Stimulated activated memory B cell treated with anti-CD40 and anti-IgM and Interleukin-4, amounts not matched to agents 10 μg/mL and 1 μg/mL and 100 μg/mL, for 72 hours (primary cell): Measurements from ENCODE around the gene CERK.

Source experiments
- ATAC-seq: fragments of 150-1000 bp; cut with Tn5 transposase; 2 replicates; pipeline ENCODE4 v1.10.0; 2021
- H3K27ac Mint-ChIP-seq: one replicate; pipeline ENCODE4 v1.8.0; 2022; ENCODE audit warnings: mild to moderate bottlenecking, mixed read lengths
- H3K27me3 Mint-ChIP-seq: one replicate; pipeline ENCODE4 v1.8.0; 2022; ENCODE audit warnings: mixed read lengths
- H3K36me3 Mint-ChIP-seq: one replicate; pipeline ENCODE4 v1.8.0; 2022; ENCODE audit warnings: mixed read lengths
- H3K4me1 Mint-ChIP-seq: one replicate; pipeline ENCODE4 v1.8.0; 2022; ENCODE audit warnings: mixed read lengths
- H3K4me3 Mint-ChIP-seq: one replicate; pipeline ENCODE4 v1.8.0; 2022; ENCODE audit warnings: mild to moderate bottlenecking, moderate library complexity, mixed read lengths
- H3K9me3 Mint-ChIP-seq: one replicate; pipeline ENCODE4 v1.8.0; 2022; ENCODE audit warnings: mixed read lengths

CERK gene

DNA sequence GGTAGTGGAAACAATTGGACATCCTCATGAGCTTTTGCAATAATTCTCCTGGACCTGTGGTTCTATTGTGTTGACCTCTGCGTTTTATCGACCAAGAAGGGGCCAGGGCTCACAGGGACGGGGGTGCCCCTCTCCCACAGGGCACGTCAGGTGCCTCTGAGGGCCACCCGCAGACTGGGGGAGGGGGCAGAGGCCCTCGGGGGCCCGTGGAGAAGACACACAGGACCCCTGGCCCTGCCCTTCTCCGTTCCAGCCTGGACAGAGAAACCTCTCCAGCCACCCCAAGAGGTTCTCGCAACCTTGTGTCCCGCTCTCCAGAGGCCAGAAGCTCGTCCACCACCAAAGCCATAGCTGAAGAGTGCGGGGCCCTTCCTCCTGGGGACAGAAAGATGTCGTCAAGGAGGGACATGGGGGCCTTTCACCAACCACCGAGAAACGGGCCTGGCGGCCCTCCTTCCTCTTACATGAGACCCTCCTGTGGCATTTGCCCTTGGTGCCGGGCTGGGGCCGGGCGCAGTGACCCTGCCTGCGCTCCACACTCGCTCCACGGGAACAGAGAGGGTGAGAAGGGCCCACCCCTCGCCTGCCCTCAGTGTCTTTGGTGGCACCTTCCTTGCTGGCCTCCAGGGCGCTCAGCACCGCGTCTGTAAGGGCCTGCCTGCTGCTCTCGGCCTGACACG lies 60.6 kb downstream of the CERK start:
- Mint-ChIP-seq H3K36me3 (peaks cover 64% of the 10 kb centered on the region), H3K4me3 (no peak overlapping the region), H3K4me1 (peaks cover 34% of the 10 kb centered on the region), H3K27ac (no peak overlapping the region), H3K27me3 (no peaks in the 10 kb centered on the region), H3K9me3 (no peaks in the 10 kb centered on the region)
- no peak for ATAC-seq

DNA sequence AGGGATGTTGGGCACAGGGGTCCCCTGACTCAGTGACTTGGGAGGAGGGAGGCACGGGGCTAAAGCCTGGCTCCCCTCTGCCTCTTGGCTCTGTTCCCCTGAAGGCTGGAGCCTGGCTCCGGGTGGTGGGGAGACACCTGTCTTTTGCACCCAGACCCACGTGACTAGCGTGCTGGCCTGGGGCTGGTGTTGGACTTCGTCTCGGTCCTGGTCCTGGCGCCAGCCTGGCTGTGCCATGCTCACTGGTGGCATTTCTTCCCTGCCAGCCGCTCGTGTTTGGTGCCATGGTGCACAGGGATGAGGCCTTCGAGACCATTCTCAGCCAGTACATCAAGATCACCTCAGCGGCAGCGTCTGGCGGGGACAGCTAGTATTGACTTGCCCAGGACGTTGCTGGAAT lies 61.2 kb downstream of the CERK start:
- Mint-ChIP-seq H3K9me3 (no peaks in the 10 kb centered on the region), H3K4me3 (no peak overlapping the region), H3K4me1 (peaks cover 40% of the 10 kb centered on the region), H3K27me3 (no peaks in the 10 kb centered on the region), H3K36me3 (peaks cover 70% of the 10 kb centered on the region), H3K27ac (no peak overlapping the region)
- no peak for ATAC-seq

DNA sequence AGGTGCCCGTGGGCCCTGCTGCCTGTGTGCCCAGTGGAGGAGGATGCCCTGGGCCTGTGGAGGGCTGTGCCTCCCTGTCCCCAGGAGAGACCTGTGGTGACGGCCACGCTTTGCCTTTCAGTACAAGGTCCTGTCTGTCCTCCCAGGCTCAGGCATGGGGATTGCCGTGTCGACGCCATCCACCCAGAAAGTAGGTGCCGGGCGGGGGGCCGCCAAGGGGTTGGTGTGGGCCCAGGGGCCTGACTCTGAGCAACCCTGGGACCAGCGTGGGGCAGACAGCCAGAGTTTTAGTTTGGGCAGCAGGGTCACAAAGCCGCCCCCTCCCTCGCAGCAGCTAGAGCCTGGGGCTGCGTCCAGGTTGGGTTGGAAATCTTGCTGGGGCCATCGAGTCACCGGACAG lies 61.6 kb downstream of the CERK start:
- Mint-ChIP-seq H3K27me3 (no peaks in the 10 kb centered on the region), H3K4me3 (no peak overlapping the region), H3K9me3 (no peaks in the 10 kb centered on the region), H3K36me3 (peaks cover 71% of the 10 kb centered on the region), H3K4me1 (peaks cover 38% of the 10 kb centered on the region), H3K27ac (no peak overlapping the region)
- no peak for ATAC-seq

- Mint-ChIP-seq H3K9me3 (no peaks in the 10 kb centered on the region), H3K27ac (no peak overlapping the region), H3K4me3 (no peak overlapping the region), H3K4me1 (peaks cover 32% of the 10 kb centered on the region), H3K27me3 (no peaks in the 10 kb centered on the region), H3K36me3 (peaks cover 71% of the 10 kb centered on the region)
- no peak for ATAC-seq
These were observed 62.1 kb downstream of the CERK start for GRCh38 chr22:46675938-46676337.

DNA sequence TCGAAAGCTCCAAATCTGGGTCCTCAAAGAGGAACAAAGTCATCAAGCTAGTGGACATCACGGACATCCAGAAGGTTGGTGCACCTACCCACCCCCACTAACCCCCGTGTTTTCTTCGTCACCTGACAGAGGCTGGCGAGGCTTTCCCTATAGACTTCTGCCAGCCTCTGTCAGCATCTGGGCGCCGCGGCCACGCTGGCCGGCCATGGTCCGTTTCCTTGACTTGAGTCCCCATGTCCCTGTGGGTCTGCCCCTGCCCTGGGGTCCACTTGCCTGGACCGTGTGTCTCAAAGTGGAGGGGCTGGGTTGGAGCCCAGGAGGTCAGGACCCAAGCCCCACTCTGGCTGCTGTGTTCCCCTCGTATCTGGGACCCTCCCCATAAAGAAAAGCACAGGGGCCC lies 62.6 kb downstream of the CERK start:
- no peak for ATAC-seq
- Mint-ChIP-seq H3K4me3 (no peak overlapping the region), H3K27me3 (no peaks in the 10 kb centered on the region), H3K9me3 (no peaks in the 10 kb centered on the region), H3K4me1 (peaks cover 32% of the 10 kb centered on the region), H3K27ac (no peak overlapping the region), H3K36me3 (peaks cover 71% of the 10 kb centered on the region)

- Mint-ChIP-seq H3K36me3 (peaks cover 67% of the 10 kb centered on the region), H3K4me3 (peak overlapping the region; percentile 65), H3K27me3 (no peaks in the 10 kb centered on the region), H3K9me3 (no peaks in the 10 kb centered on the region), H3K4me1 (peaks cover 32% of the 10 kb centered on the region), H3K27ac (peak overlapping the region; percentile 78)
- ATAC-seq: no peak
These were observed 63.1 kb downstream of the CERK start for GRCh38 chr22:46674906-46675305.

DNA sequence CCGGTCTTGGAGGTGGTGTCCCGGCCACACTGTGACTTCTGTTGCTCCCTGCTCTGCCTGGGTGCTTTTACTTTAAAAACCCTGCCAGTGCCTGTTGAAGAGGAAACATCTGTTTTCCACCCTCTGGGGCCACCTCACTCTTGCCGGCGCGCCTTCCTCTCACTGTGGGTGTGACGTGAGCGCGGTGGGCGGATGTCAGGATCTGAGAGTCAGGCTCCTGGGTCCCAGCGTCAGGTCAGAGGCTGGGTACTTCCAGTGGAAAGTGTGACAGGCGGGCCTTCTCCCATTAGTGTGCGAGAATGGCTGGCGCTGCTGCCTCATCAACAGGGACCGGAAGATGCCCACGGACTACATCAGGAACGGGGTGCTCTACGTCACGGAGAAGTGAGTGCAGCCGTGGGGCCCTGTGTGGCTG lies 63.7 kb downstream of the CERK start:
- Mint-ChIP-seq H3K4me3 (peak overlapping the region; percentile 65), H3K36me3 (peaks cover 70% of the 10 kb centered on the region), H3K4me1 (peaks cover 32% of the 10 kb centered on the region), H3K9me3 (no peaks in the 10 kb centered on the region), H3K27me3 (no peaks in the 10 kb centered on the region), H3K27ac (peak overlapping the region; percentile 78)
- ATAC-seq: peak; percentile 87

DNA sequence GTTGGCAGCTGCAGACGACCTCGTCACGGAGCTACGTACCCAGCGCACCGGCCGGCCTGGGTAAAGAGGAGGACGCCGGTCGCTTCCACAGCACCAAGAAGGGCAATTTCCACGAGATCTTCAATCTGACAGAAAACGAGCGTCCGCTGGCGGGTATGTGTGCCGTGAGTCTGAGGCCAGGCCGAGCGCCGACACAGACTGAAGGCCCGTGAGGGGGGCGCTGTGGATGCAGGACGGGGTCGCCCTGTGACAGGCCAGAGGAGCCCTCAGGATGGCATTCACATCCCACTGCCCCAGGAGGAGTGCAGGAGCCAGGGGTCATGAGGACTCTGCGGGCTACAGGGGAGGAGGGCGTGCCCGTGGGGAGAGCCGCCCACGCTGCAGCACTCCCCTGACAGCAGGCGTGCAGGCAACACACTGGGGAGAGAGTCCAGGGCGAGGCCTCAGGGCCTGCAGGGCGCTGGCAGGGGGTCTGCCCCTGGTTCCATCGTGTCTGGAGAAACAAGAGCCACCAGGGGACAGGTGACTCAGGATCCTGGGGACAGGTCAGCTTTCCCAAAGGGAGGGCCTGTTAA lies 64.3 kb downstream of the CERK start:
- H3K36me3 Mint-ChIP-seq: peaks cover 75% of the 10 kb centered on the region
- H3K4me3 Mint-ChIP-seq: peak overlapping the region; percentile 65
- peak; percentile 56 for ATAC-seq
- peak overlapping the region; percentile 78 for H3K27ac Mint-ChIP-seq
- H3K4me1 Mint-ChIP-seq: peaks cover 32% of the 10 kb centered on the region
- no peaks in the 10 kb centered on the region for H3K27me3 Mint-ChIP-seq
- H3K9me3 Mint-ChIP-seq: no peaks in the 10 kb centered on the region

DNA sequence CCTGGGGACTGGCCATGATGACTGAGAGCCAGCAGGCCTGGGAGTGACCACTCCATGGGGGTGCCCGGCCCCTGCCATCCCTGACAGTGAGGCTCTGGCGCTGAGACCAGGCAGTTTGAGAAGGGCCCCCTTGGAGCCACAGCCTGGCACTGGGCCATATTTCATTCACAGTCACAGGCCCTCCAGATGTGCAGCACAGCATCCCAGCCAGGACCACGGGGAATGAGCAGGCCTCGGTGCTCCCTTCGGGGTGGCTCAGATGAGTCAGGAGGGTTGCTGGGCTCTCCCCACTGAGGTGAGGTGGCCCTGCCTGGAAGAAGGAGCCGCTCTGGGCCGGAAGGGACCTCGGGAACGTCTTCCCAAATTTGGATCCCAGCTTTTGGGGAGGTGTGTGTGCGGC lies 64.8 kb downstream of the CERK start:
- H3K4me1 Mint-ChIP-seq: peaks cover 32% of the 10 kb centered on the region
- peaks cover 75% of the 10 kb centered on the region for H3K36me3 Mint-ChIP-seq
- no peaks in the 10 kb centered on the region for H3K27me3 Mint-ChIP-seq
- ATAC-seq: no peak
- H3K4me3 Mint-ChIP-seq: peak overlapping the region; percentile 65
- H3K27ac Mint-ChIP-seq: peak overlapping the region; percentile 78
- no peaks in the 10 kb centered on the region for H3K9me3 Mint-ChIP-seq

- no peak for ATAC-seq
- H3K4me3 Mint-ChIP-seq: peak overlapping the region; percentile 66
- no peaks in the 10 kb centered on the region for H3K27me3 Mint-ChIP-seq
- H3K9me3 Mint-ChIP-seq: no peaks in the 10 kb centered on the region
- H3K36me3 Mint-ChIP-seq: peaks cover 71% of the 10 kb centered on the region
- H3K4me1 Mint-ChIP-seq: peaks cover 32% of the 10 kb centered on the region
- peak overlapping the region; percentile 78 for H3K27ac Mint-ChIP-seq
These were observed 65.3 kb downstream of the CERK start for GRCh38 chr22:46672731-46673130.

DNA sequence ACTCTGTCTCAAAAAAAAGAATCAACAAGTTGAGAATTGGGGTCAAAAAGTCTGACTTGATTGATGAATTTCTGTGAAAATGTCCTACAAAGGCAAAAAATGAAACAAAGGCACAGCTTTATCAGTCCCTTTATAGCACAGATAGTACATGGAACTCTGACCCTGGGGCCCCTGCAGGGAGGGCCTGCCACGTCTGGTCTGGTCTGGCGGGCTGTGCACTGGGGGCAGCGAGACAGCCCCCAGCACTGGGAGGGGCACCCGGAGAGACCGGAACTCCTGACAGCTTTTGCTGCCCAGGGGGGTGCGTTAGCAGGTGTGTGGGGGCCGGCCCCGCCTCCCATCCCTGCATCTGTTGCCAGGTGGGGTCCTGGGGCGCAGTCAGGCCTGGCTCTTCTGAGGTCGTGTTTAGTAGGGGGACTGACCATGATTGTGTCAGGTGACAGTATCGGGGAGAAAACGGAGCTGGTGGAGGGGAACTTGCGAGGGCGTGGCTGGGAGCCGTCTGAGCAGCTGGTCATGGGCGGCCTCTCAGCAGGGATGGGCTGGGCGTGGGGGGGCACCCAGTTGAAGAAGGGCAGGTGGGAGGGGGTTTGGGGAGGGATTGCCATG lies 66.1 kb downstream of the CERK start:
- peak overlapping the region; percentile 66 for H3K4me3 Mint-ChIP-seq
- H3K36me3 Mint-ChIP-seq: peaks cover 63% of the 10 kb centered on the region
- H3K27ac Mint-ChIP-seq: peak overlapping the region; percentile 78
- peak; percentile 49 for ATAC-seq
- H3K4me1 Mint-ChIP-seq: peaks cover 32% of the 10 kb centered on the region
- H3K27me3 Mint-ChIP-seq: no peaks in the 10 kb centered on the region
- H3K9me3 Mint-ChIP-seq: no peaks in the 10 kb centered on the region

DNA sequence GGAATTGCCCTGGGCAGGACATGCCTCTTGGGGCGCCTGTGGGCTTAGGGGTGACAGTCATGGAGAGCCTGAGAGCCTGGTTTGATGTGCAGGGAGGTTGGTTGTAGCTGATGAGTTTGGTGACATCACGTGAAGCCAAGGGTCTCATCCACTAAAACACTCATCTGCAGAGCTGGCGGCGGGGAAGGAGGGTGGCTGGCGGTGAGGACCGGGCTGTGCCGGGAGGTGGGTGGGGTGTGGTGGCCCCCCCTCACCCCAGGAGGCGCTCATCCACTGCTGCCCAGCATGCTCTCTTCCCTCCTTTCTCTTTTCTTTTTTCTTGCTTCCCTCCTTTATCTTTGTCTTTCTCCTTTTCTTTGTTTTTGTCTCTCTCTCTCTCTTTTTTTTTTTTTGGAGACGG lies 68.9 kb downstream of the CERK start:
- H3K27ac Mint-ChIP-seq: no peak overlapping the region
- no peaks in the 10 kb centered on the region for H3K9me3 Mint-ChIP-seq
- peaks cover 25% of the 10 kb centered on the region for H3K4me1 Mint-ChIP-seq
- no peaks in the 10 kb centered on the region for H3K27me3 Mint-ChIP-seq
- peaks cover 57% of the 10 kb centered on the region for H3K36me3 Mint-ChIP-seq
- no peak for ATAC-seq
- no peak overlapping the region for H3K4me3 Mint-ChIP-seq

GRCh38 chr22:46668116-46668515 lies 69.9 kb downstream of the CERK start:
- H3K4me1 Mint-ChIP-seq: peaks cover 15% of the 10 kb centered on the region

GRCh38 chr22:46667245-46667623 lies 70.8 kb downstream of the CERK start:
- no peak for ATAC-seq
- no peak overlapping the region for H3K4me3 Mint-ChIP-seq
- peaks cover 46% of the 10 kb centered on the region for H3K36me3 Mint-ChIP-seq
- H3K27ac Mint-ChIP-seq: no peak overlapping the region
- H3K9me3 Mint-ChIP-seq: no peaks in the 10 kb centered on the region
- no peaks in the 10 kb centered on the region for H3K27me3 Mint-ChIP-seq
- peaks cover 6% of the 10 kb centered on the region for H3K4me1 Mint-ChIP-seq

More at GRCh38 chr22:46668116-46668515, 69.9 kb downstream of the CERK start:
- no peak overlapping the region for H3K4me3 Mint-ChIP-seq
- peaks cover 55% of the 10 kb centered on the region for H3K36me3 Mint-ChIP-seq
- ATAC-seq: no peak
- H3K27me3 Mint-ChIP-seq: no peaks in the 10 kb centered on the region
- no peak overlapping the region for H3K27ac Mint-ChIP-seq
- H3K9me3 Mint-ChIP-seq: no peaks in the 10 kb centered on the region

DNA sequence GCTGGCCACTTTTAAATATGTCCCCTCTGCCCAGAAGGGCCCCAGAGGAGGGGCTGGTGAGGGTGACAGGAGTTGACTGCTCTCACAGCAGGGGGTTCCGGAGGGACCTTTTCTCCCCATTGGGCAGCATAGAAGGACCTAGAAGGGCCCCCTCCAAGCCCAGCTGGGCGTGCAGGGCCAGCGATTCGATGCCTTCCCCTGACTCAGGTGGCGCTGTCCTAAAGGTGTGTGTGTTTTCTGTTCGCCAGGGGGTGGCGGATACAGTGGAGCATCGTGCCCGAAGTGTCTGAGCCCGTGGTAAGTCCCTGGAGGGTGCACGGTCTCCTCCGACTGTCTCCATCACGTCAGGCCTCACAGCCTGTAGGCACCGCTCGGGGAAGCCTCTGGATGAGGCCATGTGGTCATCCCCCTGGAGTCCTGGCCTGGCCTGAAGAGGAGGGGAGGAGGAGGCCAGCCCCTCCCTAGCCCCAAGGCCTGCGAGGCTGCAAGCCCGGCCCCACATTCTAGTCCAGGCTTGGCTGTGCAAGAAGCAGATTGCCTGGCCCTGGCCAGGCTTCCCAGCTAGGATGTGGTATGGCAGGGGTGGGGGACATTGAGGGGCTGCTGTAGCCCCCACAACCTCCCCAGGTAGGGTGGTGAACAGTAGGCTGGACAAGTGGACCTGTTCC lies 71.3 kb downstream of the CERK start:
- Mint-ChIP-seq H3K9me3 (no peaks in the 10 kb centered on the region), H3K4me1 (peaks cover under 1% of the 10 kb centered on the region), H3K36me3 (peaks cover 41% of the 10 kb centered on the region), H3K4me3 (no peak overlapping the region), H3K27ac (no peak overlapping the region), H3K27me3 (no peaks in the 10 kb centered on the region)
- ATAC-seq: no peak
